Stomach smooth muscle (tissue), 2 donors: ENCODE data around the gene PCDHGA2.
A peak's percentile ranks its signal among the peaks of the same experiment; 100 is the strongest.
"Not testable (repeated sequence)": the region's sequence is repeated elsewhere in the genome, so short reads cannot be mapped to it uniquely, and the experiment has no call there.

Source experiments
- H3K27ac ChIP-seq: one replicate; pipeline ENCODE4 v1.7.0; 2013; ENCODE audit warnings: mild to moderate bottlenecking, low read length, inconsistent platforms
- H3K27me3 ChIP-seq, 2 donors: one replicate each; pipeline ENCODE4 v1.7.0; 2013; ENCODE audit warnings: low read length in 2 of 2; ENCODE audit not compliant: insufficient read depth in 2 of 2, control insufficient read depth in 1 of 2
- H3K36me3 ChIP-seq, 2 donors: one replicate each; pipeline ENCODE4 v1.7.0; 2013; ENCODE audit warnings: low read length in 2 of 2; ENCODE audit not compliant: control insufficient read depth in 2 of 2, insufficient read depth in 2 of 2
- H3K4me1 ChIP-seq: one replicate; pipeline ENCODE4 v1.7.0; 2013; ENCODE audit warnings: low read length; ENCODE audit not compliant: control insufficient read depth, insufficient read depth
- H3K4me3 ChIP-seq, 2 donors: one replicate each; pipeline ENCODE4 v1.7.0; 2013; ENCODE audit warnings: low read length in 2 of 2
- H3K9ac ChIP-seq, 2 donors: one replicate each; pipeline ENCODE4 v1.7.0; 2013; ENCODE audit warnings: low read length in 2 of 2, mild to moderate bottlenecking in 1 of 2
- H3K9me3 ChIP-seq, 2 donors: one replicate each; pipeline ENCODE4 v1.7.0; 2013; ENCODE audit warnings: low read length in 2 of 2; ENCODE audit not compliant: control insufficient read depth in 2 of 2
- donor health status: healthy.
- donor health status: Pancreatic carcinoma.

PCDHGA2 gene

DNA sequence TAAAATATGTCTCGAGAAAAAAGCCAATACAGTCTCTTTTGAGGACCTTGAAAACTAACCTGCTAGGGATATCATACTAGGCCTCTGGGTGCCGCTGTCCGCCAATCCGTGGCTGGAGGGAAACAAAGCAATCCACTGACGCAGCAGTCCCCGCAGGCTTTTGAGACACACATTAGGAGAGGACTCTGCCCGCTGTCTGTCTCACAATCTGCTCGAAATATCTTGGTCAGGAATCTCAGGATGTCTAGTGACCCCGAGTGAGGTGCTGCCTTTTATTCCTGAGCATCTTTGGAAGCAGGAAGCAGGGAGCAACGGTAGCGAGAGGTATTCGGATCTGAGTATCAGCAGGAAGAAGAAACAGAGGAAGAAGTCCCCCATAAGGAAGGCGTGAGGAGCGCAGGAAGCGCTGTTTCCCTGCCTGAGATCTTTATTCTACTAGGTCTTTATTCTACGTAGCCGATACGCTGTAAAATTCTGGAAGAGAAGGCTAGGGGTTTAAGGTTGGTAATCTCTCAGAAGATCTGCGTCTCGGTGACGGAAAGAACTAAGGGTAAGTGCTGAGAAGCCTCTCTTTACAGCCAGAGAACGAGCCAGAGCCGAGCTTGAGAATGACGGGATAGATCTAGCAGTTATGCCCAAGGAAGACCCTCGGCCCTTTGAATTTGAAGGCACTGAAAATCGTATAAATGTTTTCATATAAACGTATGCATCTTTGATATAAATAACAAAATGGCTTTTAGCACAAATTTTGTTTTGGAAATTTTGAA, 12.3 kb upstream of the PCDHGA2 start:
- Histone ChIP-seq H3K4me3 (peak overlapping the region; percentile 77 to 80), H3K4me1 (no peaks in the 10 kb centered on the region), H3K36me3 (peaks cover 2 to 4% of the 10 kb centered on the region in 2 donors), H3K27ac (peak overlapping the region; percentile 32), H3K9ac (peak overlapping the region; percentile 67 to 76), H3K9me3 (peaks cover 22 to 34% of the 10 kb centered on the region in 2 donors), H3K27me3 (peaks cover 0 to 4% of the 10 kb centered on the region in 2 donors)

DNA sequence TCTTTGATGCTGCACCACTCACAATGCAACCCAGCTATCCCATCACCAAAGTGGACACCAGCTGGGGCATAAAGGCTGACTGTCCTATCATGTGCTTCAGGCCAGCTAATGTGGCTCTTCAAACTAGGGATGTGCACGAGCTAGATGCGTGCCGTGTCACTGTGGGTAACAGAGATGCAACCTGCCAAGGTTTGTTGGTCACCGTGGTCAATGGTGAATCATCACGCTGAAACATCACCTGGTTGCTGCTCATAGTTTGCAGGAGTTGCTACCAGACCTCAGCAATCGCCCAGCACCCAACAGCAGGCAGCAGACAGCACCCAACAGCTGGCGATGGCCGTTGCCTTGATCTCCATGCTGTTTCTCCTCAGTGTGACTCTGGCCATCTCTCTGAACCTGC, 10.3 kb upstream of the PCDHGA2 start:
- Histone ChIP-seq H3K9me3 (peaks cover 33 to 50% of the 10 kb centered on the region in 2 donors), H3K4me3 (peak overlapping the region; percentile 29 to 34), H3K9ac (no peak overlapping the region), H3K4me1 (no peaks in the 10 kb centered on the region), H3K27me3 (peaks cover 2 to 4% of the 10 kb centered on the region in 2 donors), H3K36me3 (peaks cover 2 to 4% of the 10 kb centered on the region in 2 donors), H3K27ac (no peak overlapping the region)

DNA sequence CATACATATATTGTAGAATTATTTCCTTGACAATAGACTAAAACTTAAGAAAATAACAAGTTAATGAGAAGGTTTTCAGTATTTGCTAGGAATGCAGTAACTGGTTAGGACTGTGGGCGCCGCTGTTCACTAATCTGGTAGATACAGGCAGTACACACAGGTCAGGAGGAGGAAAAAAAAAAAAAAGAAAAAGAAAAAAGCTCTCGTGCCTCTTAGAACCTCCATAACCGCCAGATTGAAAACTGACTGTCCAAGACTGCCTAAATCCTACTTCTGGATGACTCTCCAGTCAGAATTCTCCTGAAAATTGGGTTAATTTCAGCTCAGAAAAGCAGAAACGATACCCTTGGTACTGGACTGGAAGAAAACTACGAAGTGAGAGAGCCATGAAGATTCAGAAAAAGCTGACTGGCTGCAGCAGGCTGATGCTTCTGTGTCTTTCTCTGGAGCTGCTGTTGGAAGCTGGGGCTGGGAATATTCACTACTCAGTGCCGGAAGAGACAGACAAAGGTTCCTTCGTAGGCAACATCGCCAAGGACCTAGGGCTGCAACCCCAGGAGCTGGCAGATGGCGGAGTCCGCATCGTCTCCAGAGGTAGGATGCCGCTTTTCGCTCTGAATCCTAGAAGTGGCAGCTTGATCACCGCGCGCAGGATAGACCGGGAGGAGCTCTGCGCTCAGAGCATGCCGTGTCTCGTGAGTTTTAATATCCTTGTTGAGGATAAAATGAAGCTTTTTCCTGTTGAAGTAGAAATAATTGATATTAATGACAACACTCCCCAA, 8.1 kb upstream of the PCDHGA2 start, which contains the start of gene PCDHGA1:
Gene PCDHGA1 (plus strand): TSS at position 216 of the 782 bp plus-strand sequence.
- Histone ChIP-seq H3K27ac (no peak within 1 kb of the TSS), H3K27me3 (peaks cover 2 to 4% of the 10 kb centered on the region in 2 donors), H3K4me1 (no peaks in the 10 kb centered on the region), H3K9ac (no peak within 1 kb of the TSS), H3K4me3 (peak within 1 kb of the TSS; percentile 7 to 8), H3K9me3 (peaks cover 40 to 54% of the 10 kb centered on the region in 2 donors), H3K36me3 (peaks cover 2 to 4% of the 10 kb centered on the region in 2 donors)

GRCh38 chr5:141332571-141332970, 6.0 kb upstream of the PCDHGA2 start:
- H3K4me3 ChIP-seq, H3K4me1 ChIP-seq, H3K36me3 ChIP-seq, H3K27ac ChIP-seq, H3K9ac ChIP-seq, H3K27me3 ChIP-seq: not testable (repeated sequence)
- H3K9me3 ChIP-seq: peaks cover 45 to 49% of the 10 kb centered on the region in 2 donors

DNA sequence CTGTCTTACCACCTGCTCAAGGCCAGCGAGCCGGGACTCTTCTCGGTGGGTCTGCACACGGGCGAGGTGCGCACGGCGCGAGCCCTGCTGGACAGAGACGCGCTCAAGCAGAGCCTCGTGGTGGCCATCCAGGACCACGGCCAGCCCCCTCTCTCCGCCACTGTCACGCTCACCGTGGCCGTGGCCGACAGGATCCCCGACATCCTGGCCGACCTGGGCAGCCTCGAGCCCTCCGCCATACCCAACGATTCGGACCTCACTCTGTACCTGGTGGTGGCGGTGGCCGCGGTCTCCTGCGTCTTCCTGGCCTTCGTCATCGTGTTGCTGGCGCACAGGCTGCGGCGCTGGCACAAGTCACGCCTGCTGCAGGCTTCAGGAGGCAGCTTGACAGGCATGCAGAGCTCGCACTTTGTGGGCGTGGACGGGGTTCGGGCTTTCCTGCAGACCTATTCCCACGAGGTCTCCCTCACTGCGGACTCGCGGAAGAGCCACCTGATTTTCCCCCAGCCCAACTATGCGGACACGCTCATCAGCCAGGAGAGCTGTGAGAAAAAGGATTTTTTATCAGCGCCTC, 2.3 kb downstream of the PCDHGA2 start:
- not testable (repeated sequence) for H3K9ac ChIP-seq, H3K4me3 ChIP-seq, H3K27me3 ChIP-seq, H3K27ac ChIP-seq, H3K4me1 ChIP-seq, H3K36me3 ChIP-seq
- peaks cover 55 to 56% of the 10 kb centered on the region in 2 donors for H3K9me3 ChIP-seq

DNA sequence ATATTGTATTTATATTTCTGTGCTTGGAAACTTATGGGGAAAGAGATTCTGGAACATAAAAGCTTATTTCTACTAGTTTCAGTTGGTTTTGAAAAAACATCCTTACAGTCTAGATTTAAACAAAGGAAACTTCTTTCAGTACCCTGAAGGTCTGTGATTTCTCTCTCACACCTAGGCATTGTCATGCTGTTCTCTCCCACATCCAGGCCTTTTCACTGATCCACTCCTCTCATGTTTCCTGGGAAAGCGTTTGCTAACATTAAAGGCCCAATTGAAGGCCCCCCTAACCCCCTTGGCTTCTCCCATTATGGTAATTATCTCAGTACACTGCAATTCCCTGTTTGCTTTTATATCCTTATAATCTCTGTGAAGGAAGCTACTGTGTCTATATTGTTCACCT, 4.2 kb downstream of the PCDHGA2 start:
- no peak overlapping the region for H3K27ac ChIP-seq
- H3K4me1 ChIP-seq: no peaks in the 10 kb centered on the region
- peaks cover 52 to 59% of the 10 kb centered on the region in 2 donors for H3K9me3 ChIP-seq
- H3K4me3 ChIP-seq: no peak overlapping the region
- no peak overlapping the region for H3K9ac ChIP-seq
- peaks cover 0 to 4% of the 10 kb centered on the region in 2 donors for H3K27me3 ChIP-seq
- H3K36me3 ChIP-seq: no peaks in the 10 kb centered on the region

DNA sequence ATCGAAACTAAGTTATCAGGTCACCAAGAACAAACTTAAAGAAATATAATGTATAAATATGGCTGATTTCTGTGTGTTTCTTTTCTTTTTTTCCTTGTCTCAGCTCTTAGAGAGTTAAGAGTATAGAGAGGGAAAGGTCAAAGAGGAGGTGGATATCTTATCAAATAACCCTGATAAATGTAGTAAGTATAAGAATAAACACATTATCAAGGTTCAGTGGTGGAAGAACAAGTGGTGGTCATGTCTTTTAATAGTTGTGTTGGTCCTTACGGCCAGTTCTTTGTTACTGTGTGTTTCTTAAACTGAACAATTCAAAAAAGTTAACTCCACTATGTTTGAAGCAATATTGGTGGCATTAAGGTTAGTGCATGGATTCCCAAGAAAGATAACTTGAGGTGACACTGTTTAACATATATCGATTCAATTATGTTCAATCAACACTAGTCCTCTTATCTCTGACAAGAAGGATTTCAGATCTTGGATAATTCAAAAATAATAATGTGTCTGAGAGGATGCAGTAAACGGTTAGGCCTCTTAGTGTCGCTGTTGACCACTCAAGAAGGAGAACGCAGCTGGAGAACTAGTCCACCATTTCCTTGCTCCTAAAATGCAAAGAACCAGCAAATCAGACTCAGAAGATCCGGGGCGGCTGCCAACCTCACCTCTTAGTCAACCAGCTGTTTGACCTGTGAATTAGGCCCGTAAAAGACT, 4.8 kb downstream of the PCDHGA2 start, which contains the start of gene PCDHGA3:
Gene PCDHGA3 (plus strand): TSS at position 588 of the 711 bp plus-strand sequence. CDS start 205 bp downstream, outside the sequence.
- Histone ChIP-seq H3K27ac (no peak within 1 kb of the TSS), H3K36me3 (no peaks in the 10 kb centered on the region), H3K4me3 (peak within 1 kb of the TSS in 1 of 2 donors; percentile 54), H3K9ac (no peak within 1 kb of the TSS), H3K9me3 (peaks cover 46 to 53% of the 10 kb centered on the region in 2 donors), H3K4me1 (no peaks in the 10 kb centered on the region), H3K27me3 (peaks cover 0 to 4% of the 10 kb centered on the region in 2 donors)

GRCh38 chr5:141343953-141344463, 5.4 kb downstream of the PCDHGA2 start:
- H3K27me3 ChIP-seq: peaks cover 0 to 4% of the 10 kb centered on the region in 2 donors
- peaks cover 43 to 46% of the 10 kb centered on the region in 2 donors for H3K9me3 ChIP-seq
- H3K36me3 ChIP-seq: no peaks in the 10 kb centered on the region
- H3K4me3 ChIP-seq: peak overlapping the region in 1 of 2 donors; percentile 54
- H3K27ac ChIP-seq: no peak overlapping the region
- H3K9ac ChIP-seq: no peak overlapping the region
- no peaks in the 10 kb centered on the region for H3K4me1 ChIP-seq

DNA sequence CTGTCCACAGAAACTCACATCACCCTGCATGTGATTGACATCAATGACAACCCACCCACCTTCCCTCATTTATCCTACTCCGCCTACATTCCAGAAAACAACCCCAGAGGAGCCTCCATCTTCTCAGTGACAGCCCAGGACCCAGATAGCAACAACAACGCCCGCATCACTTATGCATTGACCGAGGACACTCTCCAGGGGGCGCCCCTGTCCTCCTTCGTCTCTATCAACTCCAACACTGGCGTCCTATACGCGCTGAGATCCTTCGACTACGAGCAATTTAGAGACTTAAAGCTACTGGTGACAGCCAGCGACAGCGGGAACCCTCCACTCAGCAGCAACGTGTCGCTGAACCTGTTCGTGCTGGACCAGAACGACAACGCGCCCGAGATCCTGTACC, 6.8 kb downstream of the PCDHGA2 start:
- Histone ChIP-seq H3K4me1 (no peaks in the 10 kb centered on the region), H3K27ac (no peak overlapping the region), H3K27me3 (peaks cover 0 to 4% of the 10 kb centered on the region in 2 donors), H3K4me3 (no peak overlapping the region), H3K36me3 (no peaks in the 10 kb centered on the region), H3K9ac (no peak overlapping the region), H3K9me3 (peaks cover 36 to 38% of the 10 kb centered on the region in 2 donors)

GRCh38 chr5:141346017-141346416, 7.5 kb downstream of the PCDHGA2 start:
- not testable (repeated sequence) for H3K4me3 ChIP-seq, H3K27ac ChIP-seq, H3K27me3 ChIP-seq, H3K36me3 ChIP-seq, H3K9ac ChIP-seq, H3K4me1 ChIP-seq
- peaks cover 38 to 43% of the 10 kb centered on the region in 2 donors for H3K9me3 ChIP-seq
